Activated B cell treated with CpG ODN at 0.5 μM for 24 hours (primary cell): ENCODE measurements around the gene COX6B2. TPM values are rescaled to one million over a fixed set of nuclear protein-coding genes. Genes with fewer than 3 reads are reported as not detected.

Source experiments
- ATAC-seq: fragments of 200-7000 bp; cut with Tn5 transposase; one replicate; pipeline ENCODE4 v1.10.0; 2021; ENCODE audit warnings: low read depth, mild to moderate bottlenecking, moderate library complexity
- CTCF ChIA-PET: fragments of 350-600 bp; sonication (Branson Sonifier 250); formaldehyde crosslinking; loops from one replicate; lab custom pipeline; 2021; ENCODE audit warnings: antibody characterized with exemption; lab: Charles Lee
- POLR2A ChIA-PET: fragments of 350-600 bp; sonication (Branson Sonifier 250); formaldehyde crosslinking; loops from one replicate; lab custom pipeline; 2021; ENCODE audit warnings: antibody characterized with exemption; lab: Charles Lee
- DNase-seq: peaks from one replicate; pipeline ENCODE4 v3.0.0; 2022
- H3K27ac Mint-ChIP-seq: one replicate; pipeline ENCODE4 v1.8.0; 2020; ENCODE audit warnings: mixed read lengths
- H3K27me3 Mint-ChIP-seq: one replicate; pipeline ENCODE4 v1.8.0; 2021; ENCODE audit warnings: mixed read lengths
- H3K36me3 Mint-ChIP-seq: one replicate; pipeline ENCODE4 v1.8.0; 2021; ENCODE audit warnings: low read depth, mixed read lengths
- H3K4me1 Mint-ChIP-seq: one replicate; pipeline ENCODE4 v1.8.0; 2021; ENCODE audit warnings: mixed read lengths
- H3K4me3 Mint-ChIP-seq: one replicate; pipeline ENCODE4 v1.8.0; 2020; ENCODE audit warnings: mild to moderate bottlenecking, mixed read lengths
- H3K9me3 Mint-ChIP-seq: one replicate; pipeline ENCODE4 v1.8.0; 2020; ENCODE audit warnings: mixed read lengths
- intact Hi-C: fragments of 100-400 bp; cut with micrococcal nuclease; formaldehyde crosslinking; loops from one replicate; pipeline ENCODE4 v1.15.1; 2024
- total RNA-seq: library from RNA; stranded (reverse); gene quantifications from 2 replicates; pipeline ENCODE4 v1.2.3, GENCODE V29; 2022
- TF ChIP-seq, protein P1 (sequence below): fragments of 200-600 bp; IDR thresholded peaks from one replicate; pipeline ENCODE4 v1.8.0; 2022; ENCODE audit warnings: antibody characterized with exemption, mild to moderate bottlenecking

Gene COX6B2
- total RNA-seq, 1 donor from 2014 or later = not detected

DNA sequence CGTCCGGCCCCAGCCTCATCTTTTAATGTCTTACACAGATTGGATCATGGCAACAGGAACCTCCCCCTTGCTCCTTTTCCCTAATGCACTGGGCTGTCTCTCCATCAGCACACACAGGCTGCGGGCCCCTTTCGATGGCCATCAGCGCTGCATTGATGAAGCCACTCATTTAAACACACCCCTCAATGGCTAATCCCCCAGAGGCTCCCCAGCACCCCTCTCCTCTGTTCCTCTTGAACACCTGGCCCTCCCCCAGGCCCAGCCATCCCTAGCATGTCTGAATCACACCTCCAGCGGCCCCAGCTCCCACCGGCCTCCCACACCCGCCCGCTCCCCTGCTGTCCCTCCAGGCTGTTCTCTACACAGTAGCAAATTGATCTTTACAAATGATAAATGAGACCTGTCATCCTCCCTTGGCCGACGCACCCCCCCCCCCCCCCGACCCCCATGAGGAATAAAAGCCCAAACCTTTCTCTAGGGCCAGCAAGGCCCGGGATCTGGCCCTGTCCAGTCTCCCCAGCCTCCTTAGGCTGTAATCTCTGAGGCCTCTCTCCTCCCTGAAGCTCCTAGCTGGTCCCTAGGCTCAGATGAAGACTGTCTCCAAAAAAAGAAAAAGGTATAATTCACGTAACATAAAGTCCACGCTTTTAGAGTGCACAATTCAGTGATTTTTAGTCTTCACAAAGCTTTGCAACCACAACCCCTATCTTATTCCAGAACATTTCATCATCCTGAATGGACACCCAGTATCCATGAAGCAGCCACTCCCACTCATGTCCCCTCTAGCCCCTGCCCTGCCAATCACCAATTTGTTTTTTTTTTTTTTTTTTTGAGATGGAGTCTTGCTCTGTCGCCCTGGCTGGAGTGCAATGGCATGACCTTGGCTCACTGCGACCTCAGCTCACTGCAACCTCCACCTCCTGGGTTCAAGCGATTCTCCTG lies 38.6 kb upstream of the COX6B2 start:
- no peak for DNase-seq
- ChIA-PET CTCF (no interaction called here), POLR2A (interaction anchor here (1.1 to 11.3 kb wide), 2 partner anchors 9 kb away, joined by 6 to 215 read pairs; partner anchors contain the start of genes TMEM238 and UBE2S)
- Mint-ChIP-seq H3K4me3 (no peak overlapping the region), H3K27me3 (no peaks in the 10 kb centered on the region), H3K27ac (no peak overlapping the region), H3K4me1 (peaks cover 25% of the 10 kb centered on the region), H3K36me3 (peaks cover 48% of the 10 kb centered on the region), H3K9me3 (no peaks in the 10 kb centered on the region)
- TF ChIP-seq, protein P1, sequence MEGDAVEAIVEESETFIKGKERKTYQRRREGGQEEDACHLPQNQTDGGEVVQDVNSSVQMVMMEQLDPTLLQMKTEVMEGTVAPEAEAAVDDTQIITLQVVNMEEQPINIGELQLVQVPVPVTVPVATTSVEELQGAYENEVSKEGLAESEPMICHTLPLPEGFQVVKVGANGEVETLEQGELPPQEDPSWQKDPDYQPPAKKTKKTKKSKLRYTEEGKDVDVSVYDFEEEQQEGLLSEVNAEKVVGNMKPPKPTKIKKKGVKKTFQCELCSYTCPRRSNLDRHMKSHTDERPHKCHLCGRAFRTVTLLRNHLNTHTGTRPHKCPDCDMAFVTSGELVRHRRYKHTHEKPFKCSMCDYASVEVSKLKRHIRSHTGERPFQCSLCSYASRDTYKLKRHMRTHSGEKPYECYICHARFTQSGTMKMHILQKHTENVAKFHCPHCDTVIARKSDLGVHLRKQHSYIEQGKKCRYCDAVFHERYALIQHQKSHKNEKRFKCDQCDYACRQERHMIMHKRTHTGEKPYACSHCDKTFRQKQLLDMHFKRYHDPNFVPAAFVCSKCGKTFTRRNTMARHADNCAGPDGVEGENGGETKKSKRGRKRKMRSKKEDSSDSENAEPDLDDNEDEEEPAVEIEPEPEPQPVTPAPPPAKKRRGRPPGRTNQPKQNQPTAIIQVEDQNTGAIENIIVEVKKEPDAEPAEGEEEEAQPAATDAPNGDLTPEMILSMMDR = no peak
- no peak for ATAC-seq
- intact Hi-C loops = no loop called here

DNA sequence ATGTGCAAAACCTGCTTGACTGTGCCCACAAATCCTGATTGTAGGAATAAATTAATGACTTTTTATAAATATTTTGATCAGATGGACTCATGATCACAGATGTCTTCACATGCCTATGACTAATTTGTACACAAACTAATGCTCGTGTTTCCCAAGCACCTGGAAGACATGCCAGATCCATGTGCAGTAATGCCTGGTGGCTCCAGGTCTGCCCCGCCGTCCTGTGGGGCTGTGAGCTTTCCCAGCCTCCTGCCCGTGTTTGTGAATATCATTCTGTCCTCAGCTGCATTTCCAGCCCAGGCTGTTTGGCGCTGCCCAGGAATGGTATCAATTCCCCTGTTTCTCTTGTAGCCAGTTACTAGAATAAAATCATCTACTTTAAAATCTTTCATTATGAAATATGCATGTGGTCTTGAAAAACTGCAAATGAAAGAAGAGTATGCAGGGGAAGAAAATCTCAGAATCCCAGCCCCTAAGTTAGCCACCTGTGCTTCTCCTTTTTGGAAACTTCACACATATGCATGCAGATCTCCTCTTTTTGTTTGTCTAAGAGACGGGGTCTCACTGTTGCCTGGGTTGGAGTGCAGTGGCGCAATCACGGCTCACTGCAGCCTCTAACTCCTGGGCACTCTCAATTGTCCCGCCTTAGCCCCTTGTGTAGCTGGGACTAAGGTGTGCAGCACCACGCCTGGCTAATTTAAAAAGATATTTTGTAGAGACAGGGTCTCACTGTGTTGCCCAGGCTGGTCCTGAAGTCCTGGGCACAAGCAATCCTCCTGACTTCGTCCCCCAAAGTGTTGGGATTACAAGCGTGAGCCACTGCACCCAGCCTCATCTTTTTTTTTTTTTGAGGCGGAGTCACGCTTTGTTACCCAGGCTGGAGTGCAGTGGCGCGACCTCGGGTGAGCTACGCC lies 37.4 kb upstream of the COX6B2 start:
- H3K27ac Mint-ChIP-seq = no peak overlapping the region
- CTCF ChIA-PET = no interaction called here
- intact Hi-C loops = no loop called here

GRCh38 chr19:55391191-55391670 lies 36.7 kb upstream of the COX6B2 start:
- ATAC-seq (no peak), DNase-seq (no peak)
- Mint-ChIP-seq H3K9me3 (no peaks in the 10 kb centered on the region), H3K4me3 (no peak overlapping the region), H3K4me1 (peaks cover 43% of the 10 kb centered on the region), H3K27me3 (no peaks in the 10 kb centered on the region), H3K36me3 (peaks cover 66% of the 10 kb centered on the region), H3K27ac (no peak overlapping the region)
- POLR2A ChIA-PET = interaction anchor here (0.6 to 11.3 kb wide), 2 partner anchors 11 to 56 kb away, joined by 3 to 215 read pairs; partner anchors contain the start of gene UBE2S
- CTCF ChIA-PET = no interaction called here
- intact Hi-C loops = no loop called here
- TF ChIP-seq, protein P1 = no peak

More for the DNA sequence above, 37.4 kb upstream of the COX6B2 start:
- no peaks in the 10 kb centered on the region for H3K27me3 Mint-ChIP-seq
- DNase-seq (no peak), ATAC-seq (no peak)
- peaks cover 59% of the 10 kb centered on the region for H3K36me3 Mint-ChIP-seq
- POLR2A ChIA-PET = interaction anchor here (11.3 kb wide), 1 partner anchor 11 kb away, joined by 215 read pairs; the partner anchor contains the start of gene UBE2S
- TF ChIP-seq, protein P1 = no peak
- no peak overlapping the region for H3K4me3 Mint-ChIP-seq
- no peaks in the 10 kb centered on the region for H3K9me3 Mint-ChIP-seq
- peaks cover 36% of the 10 kb centered on the region for H3K4me1 Mint-ChIP-seq

- CTCF ChIA-PET = no interaction called here
- TF ChIP-seq, protein P1 = no peak
- peaks cover 48% of the 10 kb centered on the region for H3K4me1 Mint-ChIP-seq
Observed at GRCh38 chr19:55390461-55390880, 36.0 kb upstream of the COX6B2 start.

More at GRCh38 chr19:55390461-55390880, 36.0 kb upstream of the COX6B2 start:
- DNase-seq (no peak), ATAC-seq (no peak)
- H3K27ac Mint-ChIP-seq = peak overlapping the region; percentile 32
- POLR2A ChIA-PET = interaction anchor here (0.6 to 11.3 kb wide), 2 partner anchors 12 to 55 kb away, joined by 3 to 215 read pairs; partner anchors contain the start of gene UBE2S
- no peaks in the 10 kb centered on the region for H3K27me3 Mint-ChIP-seq
- H3K9me3 Mint-ChIP-seq = no peaks in the 10 kb centered on the region
- H3K4me3 Mint-ChIP-seq = no peak overlapping the region
- intact Hi-C loops = no loop called here
- H3K36me3 Mint-ChIP-seq = peaks cover 73% of the 10 kb centered on the region
